ENCODE data around the gene UTP4.
A peak's percentile ranks its signal among the peaks of the same experiment; 100 is the strongest.
"Not testable (repeated sequence)": the region's sequence is repeated elsewhere in the genome, so short reads cannot be mapped to it uniquely, and the experiment has no call there.

Gene UTP4

GRCh38 chr16:69110406-69110805, 22.0 kb upstream of the UTP4 start:
- DNase-seq (ENCODE audit: low read depth) = no peak

GRCh38 chr16:69111216-69111875, 21.1 kb upstream of the UTP4 start:
- DNase-seq (ENCODE audit: low read depth) = no peak

- DNase-seq (ENCODE audit: low read depth) = no peak
Measured at GRCh38 chr16:69111876-69112230, 20.6 kb upstream of the UTP4 start.

- no peak for DNase-seq (ENCODE audit: low read depth)
Measured at GRCh38 chr16:69112285-69113129, 19.9 kb upstream of the UTP4 start.

GRCh38 chr16:69113216-69113615, 19.2 kb upstream of the UTP4 start:
- DNase-seq (ENCODE audit: low read depth) = no peak

GRCh38 chr16:69114346-69114975, 18.0 kb upstream of the UTP4 start:
- DNase-seq (ENCODE audit: low read depth) = no peak

- no peak for DNase-seq (ENCODE audit: low read depth)
Measured at GRCh38 chr16:69114976-69115355, 17.5 kb upstream of the UTP4 start.

- no peak for DNase-seq (ENCODE audit: low read depth)
Measured at GRCh38 chr16:69115361-69115760, 17.1 kb upstream of the UTP4 start.

- no peak for DNase-seq (ENCODE audit: low read depth)
Measured at GRCh38 chr16:69115837-69116236, 16.6 kb upstream of the UTP4 start.

GRCh38 chr16:69116256-69116875, 16.1 kb upstream of the UTP4 start:
- DNase-seq (ENCODE audit: low read depth) = no peak

- DNase-seq (ENCODE audit: low read depth) = no peak
Measured at GRCh38 chr16:69116906-69117305, 15.5 kb upstream of the UTP4 start.

GRCh38 chr16:69118468-69118867, 14.0 kb upstream of the UTP4 start:
- no peak for DNase-seq (ENCODE audit: low read depth)

- no peak for DNase-seq (ENCODE audit: low read depth)
Measured at GRCh38 chr16:69118994-69119393, 13.5 kb upstream of the UTP4 start.

GRCh38 chr16:69119536-69119935, 12.9 kb upstream of the UTP4 start:
- no peak for DNase-seq (ENCODE audit: low read depth)

- DNase-seq (ENCODE audit: low read depth) = no peak
Measured at GRCh38 chr16:69120096-69120664, 12.3 kb upstream of the UTP4 start.

GRCh38 chr16:69123910-69124309, 8.5 kb upstream of the UTP4 start:
- peak; percentile 70 for DNase-seq (ENCODE audit: low read depth)

GRCh38 chr16:69124406-69124805, 8.0 kb upstream of the UTP4 start:
- DNase-seq (ENCODE audit: low read depth) = not testable (repeated sequence)

- DNase-seq (ENCODE audit: low read depth) = not testable (repeated sequence)
Measured at GRCh38 chr16:69124961-69125360, 7.5 kb upstream of the UTP4 start.

- no peak for DNase-seq (ENCODE audit: low read depth)
Measured at GRCh38 chr16:69126221-69126620, 6.2 kb upstream of the UTP4 start.

- DNase-seq (ENCODE audit: low read depth) = not testable (repeated sequence)
Measured at GRCh38 chr16:69126801-69127200, 5.6 kb upstream of the UTP4 start.

GRCh38 chr16:69127966-69128510, 4.4 kb upstream of the UTP4 start:
- DNase-seq (ENCODE audit: low read depth) = no peak

- no peak for DNase-seq (ENCODE audit: low read depth)
Measured at GRCh38 chr16:69130461-69130860, 2.0 kb upstream of the UTP4 start.
